A549 treated with ZK216348 at 1 μM for 4 hours (cell line): ENCODE results near the gene C11orf21. TPM values are rescaled to one million over a fixed set of nuclear protein-coding genes. Genes with fewer than 3 reads are reported as not detected.

Experiments
- total RNA-seq: library from RNA; stranded (reverse); fragments of 200-300 nt; extraction: Qiagen RNA extraction; gene quantifications from 5 replicates; pipeline ENCODE4 v1.2.3, GENCODE V29; 2022; ENCODE audit warnings: low read depth

C11orf21 gene
- not detected in 5 replicates for total RNA-seq

GRCh38 chr11:2301631-2302305 lies at the start of gene C11orf21, which contains the start of gene TSPAN32:
Gene C11orf21 (minus strand): TSS chr11:2301918. CDS start chr11:2301808, 110 bp downstream.
Gene TSPAN32 (plus strand): TSS chr11:2302013. CDS start chr11:2302150, 137 bp downstream.

DNA sequence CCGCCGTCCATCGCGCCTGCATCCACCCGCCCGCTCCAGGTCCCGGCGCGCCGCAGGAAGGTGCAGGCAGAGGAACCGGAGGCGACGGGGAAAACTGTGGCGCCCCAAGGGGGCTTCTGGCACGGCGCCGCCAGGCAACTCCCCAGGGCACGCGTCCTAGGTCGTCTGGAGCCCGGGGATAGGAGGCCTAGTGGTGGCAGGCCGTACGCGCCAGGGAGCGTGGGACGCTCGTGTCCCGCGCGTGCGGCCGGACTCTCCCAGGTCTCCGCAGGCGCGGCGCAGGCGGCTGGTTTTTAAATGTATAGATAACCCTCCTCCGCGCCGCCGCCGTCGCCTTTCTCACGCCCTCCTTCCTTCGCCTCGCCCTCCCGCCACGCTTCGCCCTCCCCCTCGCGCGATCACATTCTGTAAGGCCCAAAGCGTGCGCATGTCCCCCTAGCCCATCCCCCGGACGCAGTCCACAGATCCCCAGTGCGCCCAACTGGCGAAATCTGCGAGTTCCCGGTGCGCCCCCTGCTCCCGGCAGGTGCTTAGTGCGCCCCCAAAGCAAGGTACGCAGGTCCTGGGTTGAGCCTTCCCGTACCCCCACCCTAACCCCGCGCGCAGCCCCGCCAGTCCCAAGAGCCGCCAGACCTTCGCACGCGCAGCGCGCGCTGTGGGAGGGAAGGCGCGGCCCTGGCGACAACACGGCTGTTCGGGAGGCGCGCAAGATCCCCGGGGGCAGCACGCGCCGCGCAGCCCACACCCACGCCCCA lies 31.2 kb downstream of the C11orf21 start, which contains the start of gene ASCL2:
ASCL2 (minus strand) TSS at position 267 of the 755 bp plus-strand sequence; CDS start at position 11, 256 bp downstream.

Other genes with a start within 250 kb of the C11orf21 start
- gene IGF2, start 162.5 kb downstream of the C11orf21 start, total RNA-seq, result 1.9 to 3.3 TPM (median 3.1 TPM) in 5 replicates
- gene INS, start 140.7 kb downstream of the C11orf21 start, total RNA-seq, result not detected in 5 replicates
- 0.14 TPM in 1 of 5 replicates, not detected in the others for gene TH, start 130.1 kb downstream of the C11orf21 start, total RNA-seq
- not detected in 5 replicates for gene ASCL2, start 31.3 kb downstream of the C11orf21 start, total RNA-seq
- gene TSPAN32, start 95 bp upstream of the C11orf21 start, total RNA-seq, result not detected in 5 replicates
- 250 to 408 TPM (median 392 TPM) in 5 replicates for gene CD81, start 75.4 kb upstream of the C11orf21 start, total RNA-seq
- 32.7 to 76.9 TPM (median 68.3 TPM) in 5 replicates for gene TSSC4, start 98.8 kb upstream of the C11orf21 start, total RNA-seq
- gene TRPM5, start 142.6 kb upstream of the C11orf21 start, total RNA-seq, result not detected in 5 replicates
- 0.62 to 1.0 TPM (median 0.71 TPM) in 4 of 5 replicates, not detected in the other for gene KCNQ1, start 143.1 kb upstream of the C11orf21 start, total RNA-seq